ENCODE data around the gene CFL1.
A peak's percentile ranks its signal among the peaks of the same experiment; 100 is the strongest.

The CFL1 gene

GRCh38 chr11:65854161-65854592 is 3.8 kb downstream of the CFL1 start:
- TF ChIP-seq CTCF (IDR thresholded peaks at IDR 0.05; ENCODE audit: low read depth, low read length): no peak
- H3K4me3 ChIP-seq (replicated peaks in 1 of 2; ENCODE audit: low read depth in 2 of 2, low read length in 2 of 2): no peak overlapping the region
- DNase-seq (ENCODE audit: low read depth in 2 of 2): no peak

- H3K4me3 ChIP-seq (replicated peaks in 1 of 2; ENCODE audit: low read depth in 2 of 2, low read length in 2 of 2): no peak overlapping the region
- no peak for DNase-seq (ENCODE audit: low read depth in 2 of 2)
- TF ChIP-seq CTCF (IDR thresholded peaks at IDR 0.05; ENCODE audit: low read depth, low read length): no peak
Observed at GRCh38 chr11:65853246-65853979, 4.6 kb downstream of the CFL1 start.

- no peak for TF ChIP-seq CTCF (IDR thresholded peaks at IDR 0.05; ENCODE audit: low read depth, low read length)
- no peak for DNase-seq (ENCODE audit: low read depth in 2 of 2)
- no peak overlapping the region for H3K4me3 ChIP-seq (replicated peaks in 1 of 2; ENCODE audit: low read depth in 2 of 2, low read length in 2 of 2)
Observed at GRCh38 chr11:65852508-65853245, 5.3 kb downstream of the CFL1 start.

GRCh38 chr11:65851811-65852507 is 6.0 kb downstream of the CFL1 start:
- DNase-seq (ENCODE audit: low read depth in 2 of 2): no peak
- TF ChIP-seq CTCF (IDR thresholded peaks at IDR 0.05; ENCODE audit: low read depth, low read length): no peak
- H3K4me3 ChIP-seq (replicated peaks in 1 of 2; ENCODE audit: low read depth in 2 of 2, low read length in 2 of 2): no peak overlapping the region

- DNase-seq (ENCODE audit: low read depth in 2 of 2): peak in 1 of 2 donors; percentile 51
- peak; percentile 62 for TF ChIP-seq CTCF (IDR thresholded peaks at IDR 0.05; ENCODE audit: low read depth, low read length)
- no peak overlapping the region for H3K4me3 ChIP-seq (replicated peaks in 1 of 2; ENCODE audit: low read depth in 2 of 2, low read length in 2 of 2)
Observed at GRCh38 chr11:65851083-65851579, 6.8 kb downstream of the CFL1 start.

- TF ChIP-seq CTCF (IDR thresholded peaks at IDR 0.05; ENCODE audit: low read depth, low read length): no peak
- H3K4me3 ChIP-seq (replicated peaks in 1 of 2; ENCODE audit: low read depth in 2 of 2, low read length in 2 of 2): no peak overlapping the region
- DNase-seq (ENCODE audit: low read depth in 2 of 2): no peak
Observed at GRCh38 chr11:65850217-65851082, 7.5 kb downstream of the CFL1 start.

All from cardiac fibroblast (primary cell).